Gastrocnemius medialis (tissue), 4 donors: ENCODE measurements around the gene CFAP97D2. TPM values are rescaled to one million over a fixed set of nuclear protein-coding genes. Genes with fewer than 3 reads are reported as not detected.

Source experiments
- ATAC-seq, 2 donors: fragments of 150-250 bp; one replicate each; pipeline ENCODE4 v1.9.1; 2016
- DNase-seq, 2 donors: peaks; one replicate each; pipeline ENCODE4 v3.0.0-alpha.2; 2019
- H3K27ac ChIP-seq, 4 donors: fragments of 200-600 bp; sonication (generic); 1 replicate in 1 of 4; 2 replicates in 3 of 4; pipeline ENCODE4 v1.5.1; 2016 to 2018; ENCODE audit warnings: mild to moderate bottlenecking in 2 of 4, moderate library complexity in 1 of 4
- H3K27me3 ChIP-seq, 3 donors: fragments of 200-600 bp; sonication (generic) in 2 of 3; 1 replicate in 1 of 3; 2 replicates in 2 of 3; pipeline versions ENCODE4 v1.5.1 to v1.6.0; 2016 to 2019; ENCODE audit warnings: mild to moderate bottlenecking in 1 of 3, moderate library complexity in 1 of 3
- H3K36me3 ChIP-seq, 2 donors: fragments of 200-600 bp; sonication (generic) in 1 of 2; one replicate each; pipeline ENCODE4 v1.5.1; 2017 to 2018
- H3K4me1 ChIP-seq, 2 donors: fragments of 200-600 bp; sonication (generic) in 1 of 2; one replicate each; pipeline ENCODE4 v1.5.1; 2016 to 2017; ENCODE audit warnings: mild to moderate bottlenecking in 2 of 2
- H3K4me3 ChIP-seq, 4 donors: fragments of 200-600 bp; sonication (generic) in 3 of 4; 1 replicate in 1 of 4; 2 replicates in 3 of 4; pipeline ENCODE4 v1.5.1; 2016 to 2019; ENCODE audit warnings: mild to moderate bottlenecking in 2 of 4
- H3K9me3 ChIP-seq, 3 donors: fragments of 200-600 bp; sonication (generic) in 2 of 3; 1 replicate in 1 of 3; 2 replicates in 2 of 3; pipeline ENCODE4 v1.5.1; 2016 to 2019
- POLR2A ChIP-seq, 2 donors: fragments of 450-650 bp; IDR thresholded peaks; one replicate each; pipeline ENCODE4 v1.6.1; 2017; ENCODE audit warnings: antibody characterized with exemption in 2 of 2, mild to moderate bottlenecking in 2 of 2, moderate library complexity in 2 of 2
- in situ Hi-C, 4 donors: fragments of 200-750 bp; cut with MboI; loops; one replicate each; pipeline versions ENCODE4 v1.15.0 to v1.8.0; 2017; ENCODE audit warnings: low sequenced_read_pairs in 4 of 4
- intact Hi-C: fragments of 100-400 bp; cut with DNase I; formaldehyde crosslinking; loops from one replicate; pipeline ENCODE4 v1.15.1; 2023; ENCODE audit warnings: low total_unique reads
- total RNA-seq, 4 donors: library from RNA; depleted of rRNA; stranded (reverse); fragments of >200 nt; gene quantifications; one replicate each; pipeline versions ENCODE4 v1.1.0 to v1.2.3, GENCODE V29; 2016
- TF ChIP-seq, protein P1 (sequence below), 5 experiments: fragments of 450-650 bp in 3 of 5; fragments of 200-600 bp in 2 of 5; sonication (generic) in 2 of 5; IDR thresholded peaks in 4 of 5; conservative IDR thresholded peaks in 1 of 5; 1 replicate in 4 of 5; 2 replicates in 1 of 5; pipeline ENCODE4 v1.5.1; 2016 to 2019; ENCODE audit warnings: antibody characterized with exemption in 5 of 5, mild to moderate bottlenecking in 3 of 5, moderate library complexity in 3 of 5

Gene CFAP97D2
- total RNA-seq, result not detected

DNA sequence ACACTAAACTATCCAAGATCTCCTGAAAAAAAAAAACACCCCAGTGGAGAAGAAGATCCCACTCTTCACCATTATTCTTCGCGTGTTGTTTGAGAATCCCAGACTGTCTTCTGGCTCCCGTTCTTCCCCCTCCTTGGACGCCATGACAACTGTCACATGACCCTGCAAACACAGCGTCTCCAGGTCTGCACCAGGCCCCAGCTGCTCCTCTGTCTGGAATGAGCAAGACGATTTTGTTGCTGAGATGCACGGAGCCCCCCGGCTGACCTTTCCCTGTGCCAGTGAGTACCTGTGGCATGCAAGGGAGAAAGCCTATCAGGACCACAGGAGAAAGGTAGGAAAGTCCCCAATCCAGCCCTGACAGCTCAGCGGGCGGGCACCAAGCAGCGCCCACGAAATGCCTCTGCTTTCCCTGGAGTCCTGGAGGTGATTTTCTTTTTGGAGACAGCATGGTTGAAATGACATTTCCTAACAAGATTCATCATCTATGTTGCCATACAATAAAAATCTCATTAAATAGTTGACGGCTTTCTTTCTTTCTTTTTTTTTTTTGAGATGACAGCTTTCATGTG, at the start of gene CFAP97D2:
CFAP97D2 (plus strand) TSS at position 171 of the 572 bp plus-strand sequence; CDS start at position 245, 74 bp downstream.
- TF ChIP-seq POLR2A (IDR thresholded peaks at IDR 0.05), result no peak
- TF ChIP-seq, protein P1, sequence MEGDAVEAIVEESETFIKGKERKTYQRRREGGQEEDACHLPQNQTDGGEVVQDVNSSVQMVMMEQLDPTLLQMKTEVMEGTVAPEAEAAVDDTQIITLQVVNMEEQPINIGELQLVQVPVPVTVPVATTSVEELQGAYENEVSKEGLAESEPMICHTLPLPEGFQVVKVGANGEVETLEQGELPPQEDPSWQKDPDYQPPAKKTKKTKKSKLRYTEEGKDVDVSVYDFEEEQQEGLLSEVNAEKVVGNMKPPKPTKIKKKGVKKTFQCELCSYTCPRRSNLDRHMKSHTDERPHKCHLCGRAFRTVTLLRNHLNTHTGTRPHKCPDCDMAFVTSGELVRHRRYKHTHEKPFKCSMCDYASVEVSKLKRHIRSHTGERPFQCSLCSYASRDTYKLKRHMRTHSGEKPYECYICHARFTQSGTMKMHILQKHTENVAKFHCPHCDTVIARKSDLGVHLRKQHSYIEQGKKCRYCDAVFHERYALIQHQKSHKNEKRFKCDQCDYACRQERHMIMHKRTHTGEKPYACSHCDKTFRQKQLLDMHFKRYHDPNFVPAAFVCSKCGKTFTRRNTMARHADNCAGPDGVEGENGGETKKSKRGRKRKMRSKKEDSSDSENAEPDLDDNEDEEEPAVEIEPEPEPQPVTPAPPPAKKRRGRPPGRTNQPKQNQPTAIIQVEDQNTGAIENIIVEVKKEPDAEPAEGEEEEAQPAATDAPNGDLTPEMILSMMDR (IDR thresholded peaks at IDR 0.05 in 4 of 5, conservative IDR thresholded peaks at IDR 0.05 in 1 of 5), result no peak
- ATAC-seq (no peak), DNase-seq (no peak)
- no peak within 1 kb of the TSS for H3K27ac ChIP-seq
- H3K9me3 ChIP-seq, result no peaks in the 10 kb centered on the region
- in situ Hi-C loops, result no loop called here
- no peaks in the 10 kb centered on the region for H3K4me1 ChIP-seq
- H3K4me3 ChIP-seq, result no peak within 1 kb of the TSS
- H3K36me3 ChIP-seq, result no peaks in the 10 kb centered on the region
- intact Hi-C loops, result no loop called here
- peaks cover 7 to 20% (median 15%) of the 10 kb centered on the region in 3 donors for H3K27me3 ChIP-seq

- Histone ChIP-seq H3K9me3 (no peaks in the 10 kb centered on the region), H3K36me3 (no peaks in the 10 kb centered on the region), H3K27me3 (no peaks in the 10 kb centered on the region), H3K27ac (peak overlapping the region; percentile 90 to 95 (median 92)), H3K4me1 (peaks cover 58 to 61% of the 10 kb centered on the region in 2 donors), H3K4me3 (peak overlapping the region in 1 of 4 donors; percentile 72)
- no peak for DNase-seq
- TF ChIP-seq, protein P1 (IDR thresholded peaks at IDR 0.05 in 4 of 5, conservative IDR thresholded peaks at IDR 0.05 in 1 of 5), result no peak
- in situ Hi-C loops, result no loop called here
- intact Hi-C loops, result loop anchor here (1.0 to 10.0 kb wide), 3 partner anchors 65 to 295 kb away; no protein-coding TSS in a partner anchor
- no peak for ATAC-seq
These were observed 49.4 kb upstream of the CFAP97D2 start for GRCh38 chr13:114129649-114130062.

DNA sequence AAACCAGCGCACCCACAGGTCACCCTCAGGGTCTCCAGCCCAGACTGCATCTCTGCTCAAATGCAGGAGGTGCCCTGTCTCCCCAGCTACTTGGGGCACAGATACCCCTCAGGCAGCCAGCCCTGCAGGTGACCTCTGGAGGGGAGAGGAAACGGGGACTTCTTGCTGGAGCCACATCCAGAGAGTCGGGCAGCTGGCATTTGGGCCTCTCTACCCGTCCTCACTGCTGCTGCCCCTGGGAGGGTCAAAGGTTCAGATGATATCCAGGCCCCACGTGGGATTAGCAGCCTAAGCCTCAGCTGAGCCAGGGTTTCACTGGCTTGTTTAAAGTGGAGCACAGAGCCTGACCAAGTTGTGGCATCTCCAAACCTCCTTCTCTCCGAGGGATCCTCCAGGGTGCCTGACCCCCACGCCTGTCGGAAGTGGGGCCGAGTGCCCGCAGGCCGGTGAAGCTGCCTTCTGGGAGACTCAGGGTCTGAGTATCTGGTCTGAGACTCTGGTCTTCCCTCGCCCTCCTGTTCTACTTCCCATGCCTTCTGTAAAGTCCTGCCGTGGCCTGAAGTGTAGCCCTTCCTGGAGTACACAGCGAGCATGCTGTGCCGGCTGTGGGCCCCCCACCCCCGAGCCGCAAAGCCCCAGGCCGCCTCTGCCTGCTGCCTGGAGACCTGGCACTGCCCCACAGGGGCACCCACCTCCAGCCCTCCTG, 48.8 kb upstream of the CFAP97D2 start:
- DNase-seq, result no peak
- H3K27ac ChIP-seq, result peak overlapping the region; percentile 90 to 95 (median 92)
- no peaks in the 10 kb centered on the region for H3K9me3 ChIP-seq
- no peaks in the 10 kb centered on the region for H3K36me3 ChIP-seq
- H3K4me3 ChIP-seq, result peak overlapping the region; percentile 72 to 96 (median 79)
- intact Hi-C loops (loop anchor here (5.0 to 10.0 kb wide), 2 partner anchors 93 to 295 kb away; no protein-coding TSS in a partner anchor), in situ Hi-C loops (no loop called here)
- H3K4me1 ChIP-seq, result peaks cover 52 to 58% of the 10 kb centered on the region in 2 donors
- ATAC-seq, result no peak
- H3K27me3 ChIP-seq, result no peaks in the 10 kb centered on the region
- no peak for TF ChIP-seq POLR2A (IDR thresholded peaks at IDR 0.05)

- Histone ChIP-seq H3K4me3 (peak overlapping the region; percentile 72 to 96 (median 79)), H3K27ac (peak overlapping the region; percentile 90 to 95 (median 92)), H3K4me1 (peaks cover 49 to 54% of the 10 kb centered on the region in 2 donors), H3K36me3 (no peaks in the 10 kb centered on the region), H3K27me3 (no peaks in the 10 kb centered on the region), H3K9me3 (no peaks in the 10 kb centered on the region)
- DNase-seq (peak; percentile 67 to 72), ATAC-seq (peak; percentile 52 to 64)
- TF ChIP-seq, protein P1 (IDR thresholded peaks at IDR 0.05 in 4 of 5, conservative IDR thresholded peaks at IDR 0.05 in 1 of 5), result no peak
- peak; percentile 77 to 84 for TF ChIP-seq POLR2A (IDR thresholded peaks at IDR 0.05)
- intact Hi-C loops, result loop anchor here (5.0 to 10.0 kb wide), 2 partner anchors 94 to 296 kb away; no protein-coding TSS in a partner anchor
- in situ Hi-C loops, result no loop called here
These were observed 48.0 kb upstream of the CFAP97D2 start for GRCh38 chr13:114130837-114131582.
